ENCODE measurements around the gene DGAT2.

Gene DGAT2

GRCh38 chr11:75831915-75832502, 63.4 kb downstream of the DGAT2 start:
- DNase-seq: no peak

- DNase-seq: no peak
Observed at GRCh38 chr11:75834728-75835127, 66.2 kb downstream of the DGAT2 start.

GRCh38 chr11:75836417-75836816, 67.8 kb downstream of the DGAT2 start:
- DNase-seq: no peak

- DNase-seq: no peak
Observed at GRCh38 chr11:75839851-75840250, 71.3 kb downstream of the DGAT2 start.

GRCh38 chr11:75840522-75840921, 71.9 kb downstream of the DGAT2 start:
- no peak for DNase-seq

GRCh38 chr11:75841739-75842138, 73.2 kb downstream of the DGAT2 start:
- DNase-seq: no peak

GRCh38 chr11:75845324-75845723, 76.7 kb downstream of the DGAT2 start:
- DNase-seq: no peak

GRCh38 chr11:75849894-75850293, 81.3 kb downstream of the DGAT2 start:
- no peak for DNase-seq

- no peak for DNase-seq
Observed at GRCh38 chr11:75850787-75851186, 82.2 kb downstream of the DGAT2 start.

Data from activated CD4-positive, alpha-beta T cell treated with anti-CD3 and anti-CD28 coated beads for 4 hours (primary cell).